ENCODE measurements around the gene RAB9A.
"Not testable (repeated sequence)": the region's sequence is repeated elsewhere in the genome, so short reads cannot be mapped to it uniquely, and the experiment has no call there.

The RAB9A gene, protein sequence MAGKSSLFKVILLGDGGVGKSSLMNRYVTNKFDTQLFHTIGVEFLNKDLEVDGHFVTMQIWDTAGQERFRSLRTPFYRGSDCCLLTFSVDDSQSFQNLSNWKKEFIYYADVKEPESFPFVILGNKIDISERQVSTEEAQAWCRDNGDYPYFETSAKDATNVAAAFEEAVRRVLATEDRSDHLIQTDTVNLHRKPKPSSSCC

DNA sequence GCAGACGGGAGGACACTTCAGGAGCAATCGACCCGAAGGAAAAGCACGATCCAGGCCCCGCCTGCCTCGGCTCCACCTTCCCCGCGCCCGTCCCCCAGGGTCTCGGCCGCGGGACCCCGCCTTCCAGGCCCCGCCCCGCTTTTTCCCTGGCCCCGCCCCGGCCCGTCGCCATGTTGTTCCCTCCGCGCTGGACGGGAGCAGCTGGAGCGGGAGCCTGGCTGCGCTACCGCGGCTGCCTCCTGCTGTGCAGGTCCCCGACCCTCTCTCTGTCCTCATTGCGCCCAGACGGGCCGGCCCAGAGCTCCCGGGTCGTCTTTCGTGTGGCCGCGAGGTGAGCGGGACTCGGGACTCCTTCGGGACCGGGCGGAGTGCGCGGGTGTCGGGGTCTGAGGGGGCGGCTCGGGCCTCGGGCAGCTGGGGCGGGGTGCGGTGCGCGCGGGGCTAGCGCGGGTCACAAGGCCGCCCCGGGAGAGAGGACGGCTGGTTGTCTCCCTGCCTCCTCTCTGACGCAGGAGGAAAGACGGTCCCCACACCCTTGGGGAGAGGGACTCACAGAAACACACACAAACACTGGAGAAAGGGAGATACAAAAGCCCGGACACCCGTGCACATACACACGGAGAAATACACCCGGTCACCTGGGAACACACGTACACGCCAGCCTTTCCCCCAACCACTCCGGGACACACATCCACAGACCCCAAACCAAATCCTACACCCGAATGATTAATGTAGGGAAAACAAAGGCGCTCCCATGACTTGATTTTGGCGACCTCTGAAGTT, at the start of gene RAB9A:
Gene RAB9A (plus strand): TSS at position 171 of the 783 bp plus-strand sequence. CDS start 19,619 bp downstream, outside the sequence.
- peak; percentile 89 for DNase-seq (ENCODE audit: low spot score)

DNA sequence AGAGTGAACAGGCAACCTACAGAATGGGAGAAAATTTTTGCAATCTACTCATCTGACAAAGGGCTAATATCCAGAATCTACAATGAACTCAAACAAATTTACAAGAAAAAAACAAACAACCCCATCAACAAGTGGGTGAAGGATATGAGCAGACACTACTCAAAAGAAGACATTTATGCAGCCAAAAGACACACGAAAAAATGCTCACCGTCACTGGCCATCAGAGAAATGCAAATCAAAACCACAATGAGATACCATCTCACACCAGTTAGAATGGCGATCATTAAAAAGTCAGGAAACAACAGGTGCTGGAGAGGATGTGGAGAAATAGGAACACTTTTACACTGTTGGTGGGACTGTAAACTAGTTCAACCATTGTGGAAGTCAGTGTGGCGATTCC, 47.2 kb upstream of the RAB9A start:
- DNase-seq (ENCODE audit: low spot score): not testable (repeated sequence)

DNA sequence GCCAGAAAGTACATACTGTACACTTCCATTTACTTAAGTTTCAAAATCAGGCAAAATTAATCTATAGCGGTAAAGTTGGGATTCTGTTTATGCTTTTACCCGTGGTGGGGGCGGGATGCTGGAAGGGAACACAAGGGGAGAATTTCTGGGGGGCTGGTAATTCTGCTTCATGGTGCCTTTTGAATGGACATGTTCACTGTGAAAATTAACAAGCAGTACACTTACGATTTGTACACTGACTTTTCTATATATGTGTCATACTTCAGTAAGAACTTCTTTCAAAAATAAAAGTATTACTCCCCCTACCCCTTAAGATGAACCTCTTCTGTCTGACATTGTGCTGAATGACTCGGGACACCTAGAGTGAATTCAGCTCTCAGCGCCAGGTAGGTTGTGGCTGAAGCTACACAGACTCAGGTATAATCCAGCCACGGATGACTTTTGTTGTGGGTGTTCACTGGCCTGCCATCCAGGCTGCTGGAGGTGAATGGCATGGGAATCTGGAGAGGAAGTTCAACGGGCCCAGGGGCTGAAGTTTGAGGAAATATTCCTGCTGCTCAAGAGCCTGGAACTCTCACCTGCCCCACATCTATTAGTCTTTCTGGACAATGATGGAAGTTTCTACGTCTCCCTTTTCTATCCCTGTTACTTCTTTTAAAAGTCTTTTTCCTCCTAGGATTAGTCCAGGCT, 43.3 kb upstream of the RAB9A start:
- DNase-seq (ENCODE audit: low spot score): no peak

DNA sequence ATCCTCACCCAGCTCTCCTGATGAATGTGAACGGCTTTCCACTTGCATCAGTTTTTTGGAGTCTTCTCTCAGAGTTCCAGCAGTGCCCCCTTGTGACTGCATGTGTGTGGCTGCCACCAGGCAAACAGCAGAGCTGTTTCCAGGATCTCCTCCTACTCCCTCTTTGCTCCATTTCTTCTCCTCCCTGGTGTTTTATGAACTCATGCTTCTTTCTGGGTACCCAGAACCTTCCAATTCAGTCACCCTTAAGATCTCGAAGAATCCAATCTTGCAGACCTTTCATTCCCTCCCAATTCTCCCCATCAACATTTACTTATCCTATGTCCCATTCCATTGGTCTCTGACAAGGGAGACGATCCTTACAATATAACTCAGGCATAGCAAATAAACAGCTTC, 42.8 kb upstream of the RAB9A start:
- peak; percentile 60 for DNase-seq (ENCODE audit: low spot score)

DNA sequence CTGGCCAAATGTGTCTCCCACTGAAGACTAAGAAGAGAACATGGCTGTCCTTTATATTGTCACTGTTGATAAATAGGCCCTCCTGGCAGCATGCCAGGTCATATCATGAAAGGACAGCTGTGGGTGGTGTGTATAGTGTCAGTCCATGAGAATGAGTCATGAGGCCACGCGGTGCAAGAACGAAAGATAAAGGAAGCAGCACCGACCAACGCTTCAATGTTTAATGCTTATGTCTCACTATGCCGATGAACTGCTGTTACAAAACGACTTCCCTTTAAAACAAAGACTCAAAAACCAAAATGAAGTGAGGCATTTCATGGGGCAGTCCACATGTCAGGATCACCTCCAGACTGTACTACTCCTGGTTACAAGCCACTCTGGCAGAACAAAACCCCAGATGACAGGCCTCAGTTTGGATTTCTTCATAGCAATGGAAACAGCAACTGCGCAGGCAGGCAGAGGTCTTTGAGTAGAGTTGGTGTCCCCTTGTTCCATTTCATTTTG, 41.2 kb upstream of the RAB9A start:
- no peak for DNase-seq (ENCODE audit: low spot score)

DNA sequence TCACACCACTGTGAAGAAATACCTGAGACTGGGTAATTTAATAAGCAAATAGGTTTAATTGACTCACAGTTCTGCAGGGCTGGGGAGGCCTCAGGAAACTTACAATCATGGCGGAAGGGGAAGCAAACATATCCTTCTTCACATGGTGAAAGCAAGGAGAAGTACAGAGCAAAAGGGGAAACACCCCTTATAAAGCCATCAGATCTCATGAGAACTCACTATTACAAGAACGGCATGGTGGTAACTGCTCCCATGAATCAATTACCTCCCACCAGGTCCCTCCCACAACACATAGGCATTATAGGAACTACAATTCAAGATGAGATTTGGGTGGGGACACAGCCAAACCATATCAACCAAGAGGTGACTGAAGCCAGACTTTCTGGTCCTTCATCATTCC, 40.6 kb upstream of the RAB9A start:
- DNase-seq (ENCODE audit: low spot score): not testable (repeated sequence)

DNA sequence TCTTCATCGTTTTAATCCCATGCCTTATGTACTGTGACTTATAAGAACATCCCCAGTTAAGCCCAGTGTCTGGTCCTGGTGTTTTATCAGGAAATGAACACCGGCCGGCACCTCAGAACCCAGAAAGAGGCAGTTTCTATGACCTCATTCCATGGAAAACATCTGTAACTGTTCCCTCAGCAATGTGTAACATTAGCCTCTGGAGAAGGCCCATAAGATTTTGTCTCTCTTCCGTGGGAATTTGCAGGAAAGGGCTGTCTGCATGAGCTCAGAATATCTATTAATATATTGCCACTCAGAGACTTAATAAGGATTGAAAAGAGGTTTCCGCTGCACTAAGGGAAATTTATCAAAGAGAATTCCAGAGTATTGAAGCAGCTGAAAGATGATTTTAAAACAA, 39.1 kb upstream of the RAB9A start:
- DNase-seq (ENCODE audit: low spot score): no peak

DNA sequence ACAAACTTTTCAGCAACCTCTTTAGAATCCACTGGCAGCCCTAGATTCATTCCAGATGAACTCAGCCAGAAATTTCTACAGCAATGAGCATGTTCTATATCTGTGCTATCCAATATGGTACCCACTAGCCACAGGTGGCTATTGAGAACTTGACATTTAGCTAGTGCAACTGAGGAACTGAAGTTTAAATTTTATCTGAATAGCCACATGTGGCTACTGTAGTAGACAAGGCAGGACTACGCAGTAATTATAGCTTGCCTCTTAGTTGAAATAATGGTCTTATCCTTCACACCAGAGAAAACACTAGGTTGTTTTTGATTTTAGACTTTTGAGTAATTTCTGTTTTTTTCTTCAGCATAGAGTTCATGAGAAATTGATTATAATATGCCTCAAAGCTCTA, 38.6 kb upstream of the RAB9A start:
- no peak for DNase-seq (ENCODE audit: low spot score)

DNA sequence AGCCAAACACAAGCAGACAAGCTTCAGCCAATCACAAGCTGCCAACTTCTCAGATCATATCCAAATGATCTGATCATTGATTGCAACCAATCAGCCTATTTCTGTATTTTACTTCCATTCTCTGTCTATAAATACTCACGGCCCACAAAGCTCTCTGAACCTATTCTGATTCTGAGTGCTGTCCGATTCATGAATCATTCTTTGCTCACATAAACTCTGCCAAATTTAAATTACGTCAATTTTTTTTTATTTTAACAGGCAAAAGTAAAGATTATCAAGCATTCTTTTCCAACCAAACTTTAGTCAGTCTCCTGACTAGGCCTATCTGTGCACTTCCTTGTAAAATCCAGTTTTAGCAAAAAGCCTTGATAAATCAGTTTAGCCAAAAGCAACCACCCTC, 37.8 kb upstream of the RAB9A start:
- DNase-seq (ENCODE audit: low spot score): no peak

DNA sequence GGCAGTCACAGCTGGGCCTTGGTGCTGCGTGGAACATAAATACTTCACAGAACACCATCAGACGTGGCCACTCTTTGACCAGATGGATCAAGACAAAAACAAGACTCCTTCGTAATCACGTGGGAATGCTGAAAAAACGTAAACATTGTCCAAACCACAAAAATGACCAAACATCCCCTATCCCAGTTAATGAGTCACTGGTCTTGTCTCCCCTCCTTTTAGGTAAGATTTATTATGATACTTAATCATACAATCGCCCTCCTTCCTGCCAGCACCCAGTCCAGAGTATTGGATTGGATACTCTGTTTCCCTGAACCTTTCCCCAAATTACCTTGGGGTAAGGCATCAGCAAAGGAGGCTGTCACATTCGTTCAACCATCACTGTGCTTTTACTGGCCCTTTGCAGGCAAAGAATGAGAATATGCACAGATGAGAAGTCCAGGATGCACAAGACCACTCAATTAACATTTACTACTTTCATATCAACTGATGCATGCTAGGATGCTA, 36.6 kb upstream of the RAB9A start:
- DNase-seq (ENCODE audit: low spot score): no peak

DNA sequence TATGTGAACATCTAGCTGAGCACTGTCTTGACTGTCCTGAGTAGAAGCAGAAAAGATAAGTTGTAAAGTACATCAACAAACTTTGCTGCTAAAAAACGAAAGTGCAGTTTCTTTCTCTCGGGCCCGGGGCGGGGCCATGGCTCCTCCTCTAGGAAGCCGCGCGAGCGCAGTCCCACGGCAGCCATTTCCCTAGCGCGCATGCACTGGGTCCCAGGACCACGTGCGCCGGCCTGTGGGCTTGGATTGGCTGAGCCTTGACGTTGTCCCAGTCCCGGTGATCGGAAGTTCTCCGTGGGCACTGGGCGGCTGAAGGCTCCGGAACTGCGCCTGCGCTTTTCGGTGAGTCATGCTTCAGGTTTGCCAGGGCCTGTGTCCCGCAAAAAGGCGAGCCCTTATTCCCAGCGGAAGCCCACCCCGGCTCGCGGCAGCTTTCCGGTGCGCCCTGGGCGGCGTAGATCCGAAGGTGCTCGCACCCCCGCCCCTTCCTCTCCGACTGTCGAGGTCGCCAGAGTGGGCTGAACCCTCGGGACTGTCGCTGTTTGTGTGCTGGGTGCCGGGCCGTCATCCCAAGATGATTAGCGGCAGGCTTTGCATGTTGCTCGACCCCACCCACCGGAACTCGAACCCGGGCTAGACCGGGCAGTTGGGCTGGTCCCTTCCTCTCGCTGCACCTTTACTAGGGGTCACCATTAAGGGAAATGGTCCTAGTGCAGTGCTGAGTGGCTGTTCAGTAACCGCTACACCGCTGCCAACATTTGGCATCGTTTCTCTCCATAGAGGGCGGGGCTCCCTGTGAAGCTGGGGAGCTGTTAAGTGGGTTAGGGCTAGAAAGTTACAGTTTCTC, 35.9 kb upstream of the RAB9A start, which contains the start of gene TCEANC:
Gene TCEANC (plus strand): TSS at position 292 of the 844 bp plus-strand sequence. CDS start 9,368 bp downstream, outside the sequence.
- peak; percentile 93 for DNase-seq (ENCODE audit: low spot score)

DNA sequence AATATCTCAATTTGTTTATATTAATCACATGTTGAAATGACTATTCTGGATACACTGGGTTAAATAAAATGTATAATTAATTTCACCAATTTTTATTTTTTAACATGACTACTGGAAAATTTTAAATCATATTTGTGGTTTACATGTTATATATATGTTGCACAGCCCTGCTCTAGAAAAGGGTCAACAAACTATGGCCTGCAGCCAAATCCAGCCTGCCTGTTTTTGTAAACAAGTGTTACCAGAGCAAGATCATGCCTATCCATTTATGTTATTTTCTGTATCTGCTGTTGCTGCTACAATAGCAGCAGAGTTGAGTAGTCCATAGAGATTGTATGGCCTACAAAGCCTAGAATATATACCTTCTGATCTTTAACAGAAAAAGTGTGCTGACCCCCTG, 34.8 kb upstream of the RAB9A start:
- no peak for DNase-seq (ENCODE audit: low spot score)

DNA sequence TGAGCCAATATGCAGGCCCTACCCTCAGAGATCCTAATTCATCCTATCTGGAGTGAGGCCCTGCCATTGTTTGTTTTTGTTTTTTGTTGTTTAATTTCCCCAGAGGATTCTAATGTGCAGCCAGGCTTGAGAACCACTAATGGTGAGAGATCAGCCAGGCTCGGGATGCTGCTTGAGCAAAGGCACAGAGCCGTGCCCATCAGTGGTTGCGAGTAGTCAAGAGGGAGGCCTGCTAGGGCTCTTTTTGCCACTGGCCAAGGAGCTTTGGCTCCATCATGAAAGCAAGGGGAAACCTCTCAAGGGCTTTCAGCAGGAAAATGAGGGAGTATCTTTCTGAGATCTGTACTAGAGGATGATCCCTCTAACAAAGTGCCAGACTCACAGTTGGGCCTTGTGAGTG, 33.3 kb upstream of the RAB9A start:
- no peak for DNase-seq (ENCODE audit: low spot score)

DNA sequence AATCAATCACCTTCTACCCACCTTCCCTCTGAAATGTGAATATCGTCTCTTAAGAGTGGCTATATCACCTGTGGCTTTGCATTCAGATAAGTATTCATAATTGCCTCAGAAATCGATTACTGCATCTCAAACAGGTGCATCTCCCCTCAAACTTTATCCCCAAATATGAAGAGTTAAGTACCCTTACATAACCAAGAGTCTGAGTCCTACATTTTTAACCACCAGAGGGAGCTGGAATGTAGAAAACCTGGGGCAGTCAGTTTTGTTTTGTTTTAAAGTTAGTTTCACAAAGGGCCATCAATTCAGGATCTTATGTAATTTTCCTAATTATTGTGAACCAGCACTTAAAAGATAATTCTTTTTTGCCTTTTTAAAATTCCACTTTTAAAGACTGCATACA, 30.3 kb upstream of the RAB9A start:
- DNase-seq (ENCODE audit: low spot score): no peak

DNA sequence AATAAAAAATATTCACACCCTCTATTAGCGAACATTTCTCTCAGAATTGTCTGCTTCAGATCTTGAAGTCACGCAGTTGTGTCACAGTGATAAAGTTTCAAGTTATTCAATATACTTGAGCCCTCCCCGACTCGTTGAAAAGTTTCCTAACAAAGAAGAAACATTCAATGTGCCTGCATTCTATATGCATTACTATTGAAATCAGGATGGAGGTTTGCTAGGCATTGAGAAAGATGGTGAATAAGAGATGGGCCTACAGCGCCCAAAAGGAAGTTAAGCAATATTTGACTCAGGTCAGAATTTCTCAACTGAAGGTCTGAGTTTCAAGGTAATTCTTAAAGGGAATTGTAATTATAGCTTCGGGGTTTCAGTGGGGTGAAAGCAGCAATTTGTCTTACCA, 29.9 kb upstream of the RAB9A start:
- DNase-seq (ENCODE audit: low spot score): no peak

DNA sequence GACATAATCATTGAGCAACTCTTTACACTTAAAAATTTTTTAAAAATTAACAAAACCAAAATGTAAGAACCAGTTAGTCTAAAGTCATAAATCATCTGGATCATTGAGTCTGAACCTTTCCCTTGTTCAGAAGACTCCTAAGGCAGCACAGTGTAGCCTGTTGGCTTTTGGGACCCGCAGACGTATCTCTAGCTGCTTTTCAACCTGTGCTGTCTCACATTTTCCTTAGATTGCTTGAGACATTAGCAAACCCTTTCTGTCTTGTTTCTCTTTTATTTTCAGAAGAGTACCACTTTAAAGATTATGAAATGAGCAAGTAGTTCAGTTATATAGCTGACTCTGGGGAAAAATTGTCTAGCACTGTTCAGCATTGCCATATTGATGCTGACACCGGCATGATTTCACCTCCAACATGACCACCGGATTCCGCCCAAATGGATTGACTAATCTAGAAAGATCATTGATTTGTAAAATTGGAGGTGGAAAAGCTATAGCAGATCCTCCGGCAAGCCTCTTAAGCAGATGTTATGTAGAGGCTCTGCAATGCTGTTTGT, 27.1 kb upstream of the RAB9A start:
- DNase-seq (ENCODE audit: low spot score): no peak

DNA sequence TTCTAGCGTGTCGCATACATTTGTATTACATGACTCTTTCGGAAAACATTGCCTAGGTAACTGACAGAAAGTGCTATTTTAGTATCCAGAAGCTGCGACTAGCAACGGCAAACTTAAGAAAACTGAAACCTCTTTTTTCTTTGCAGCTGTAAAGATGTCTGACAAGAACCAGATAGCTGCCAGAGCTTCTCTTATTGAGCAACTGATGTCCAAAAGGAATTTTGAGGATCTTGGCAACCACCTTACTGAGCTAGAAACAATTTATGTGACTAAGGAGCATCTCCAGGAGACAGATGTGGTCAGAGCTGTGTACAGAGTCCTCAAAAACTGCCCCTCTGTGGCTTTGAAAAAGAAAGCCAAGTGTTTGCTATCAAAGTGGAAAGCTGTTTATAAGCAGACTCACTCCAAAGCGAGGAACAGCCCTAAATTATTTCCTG, 26.6 kb upstream of the RAB9A start:
- no peak for DNase-seq (ENCODE audit: low spot score)

DNA sequence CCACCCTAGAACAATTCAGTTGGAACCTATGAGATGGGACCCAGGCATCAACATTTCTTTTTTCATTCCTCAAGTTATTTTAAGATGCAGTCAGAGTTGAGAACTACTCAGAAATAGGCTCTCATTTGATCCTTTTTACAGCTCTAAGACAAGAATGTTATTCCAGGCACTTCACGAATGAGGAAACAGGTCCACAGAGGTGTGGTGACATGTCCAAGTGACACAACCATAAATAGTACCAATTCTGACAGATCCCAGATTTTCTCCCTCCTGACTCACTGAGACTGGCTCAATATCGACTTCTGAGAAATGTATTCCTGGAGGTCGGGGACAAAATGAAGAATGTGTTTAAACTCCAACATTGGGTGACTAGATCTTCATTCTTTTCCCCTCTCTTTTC, 24.9 kb upstream of the RAB9A start:
- DNase-seq (ENCODE audit: low spot score): no peak

DNA sequence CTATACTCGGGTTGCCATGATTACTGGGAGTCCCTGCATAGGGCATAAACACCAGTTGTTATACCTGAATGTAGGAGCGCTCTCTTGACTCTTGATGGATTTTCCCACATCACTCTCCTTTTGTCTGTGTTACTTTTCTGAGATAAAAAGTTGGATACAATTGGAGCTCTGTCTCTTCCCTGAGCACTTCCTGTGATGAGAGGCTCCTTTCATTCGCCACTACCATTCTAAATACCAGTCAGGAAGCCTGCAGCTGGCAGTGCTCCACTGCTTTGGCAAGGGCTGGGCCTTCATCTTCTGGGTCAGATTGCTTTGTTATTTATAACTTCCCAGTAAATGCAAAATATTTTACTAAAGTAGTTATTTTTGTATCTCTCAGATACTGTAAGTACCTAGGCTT, 22.1 kb upstream of the RAB9A start:
- no peak for DNase-seq (ENCODE audit: low spot score)

DNA sequence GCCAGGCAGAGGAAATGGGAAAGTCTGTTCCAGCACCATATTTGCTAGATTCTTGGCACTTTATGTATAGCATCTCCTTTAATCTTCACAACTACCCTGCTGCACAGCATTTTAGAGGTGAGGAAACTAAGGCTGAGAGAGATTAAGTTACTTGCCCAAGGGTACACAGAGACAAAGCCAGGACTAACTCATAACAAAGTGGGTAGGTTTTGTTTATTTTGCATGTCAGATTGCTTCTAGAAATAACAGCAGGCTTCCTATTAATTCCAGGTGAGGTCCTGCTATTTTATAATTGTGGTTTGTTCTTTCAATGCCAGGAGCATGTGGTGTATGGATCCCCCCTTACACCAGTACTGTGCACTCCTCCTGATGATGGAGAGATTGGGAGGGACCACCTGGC, 21.0 kb upstream of the RAB9A start:
- DNase-seq (ENCODE audit: low spot score): no peak

DNA sequence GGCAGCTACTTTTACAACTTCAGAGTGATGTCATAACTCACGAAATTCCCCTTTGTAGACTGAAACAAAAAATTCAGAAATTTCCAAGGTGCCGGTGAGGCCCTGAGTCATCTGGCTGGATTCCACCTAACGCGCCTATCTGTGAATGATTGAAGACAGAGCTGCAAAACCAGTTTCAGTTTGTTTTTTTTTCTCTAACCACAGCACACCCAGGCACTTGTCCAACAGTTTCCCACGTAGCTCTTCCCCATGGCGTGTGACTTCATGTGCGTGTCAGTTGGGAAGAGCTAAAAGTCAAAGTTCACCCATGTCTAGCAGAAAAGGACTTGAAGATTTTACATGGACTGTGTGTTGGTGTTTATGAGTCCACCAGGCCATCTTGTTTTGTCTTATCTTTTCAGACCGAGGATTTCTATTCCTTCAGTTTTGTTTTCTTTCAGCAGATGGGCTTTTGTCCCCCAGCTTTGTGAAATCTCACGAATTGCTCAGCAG, 19.6 kb upstream of the RAB9A start:
- no peak for DNase-seq (ENCODE audit: low spot score)

Data from ecto neural progenitor cell (in vitro differentiated cells).